Suprapubic skin (tissue), 4 donors: Measurements from ENCODE around the gene SYNE1. TPM values are rescaled to one million over a fixed set of nuclear protein-coding genes. Genes with fewer than 3 reads are reported as not detected.
A peak's percentile ranks its signal among the peaks of the same experiment; 100 is the strongest.

ENCODE experiments used
- DNase-seq, 2 donors: peaks; one replicate each; pipeline ENCODE4 v3.0.0-alpha.2; 2019; ENCODE audit warnings: low spot score in 2 of 2
- H3K27ac ChIP-seq: fragments of 200-600 bp; sonication (generic); one replicate; pipeline ENCODE4 v1.5.1; 2019
- H3K27me3 ChIP-seq: fragments of 200-600 bp; sonication (generic); one replicate; pipeline ENCODE4 v1.5.1; 2019
- H3K36me3 ChIP-seq: fragments of 200-600 bp; sonication (generic); one replicate; pipeline ENCODE4 v1.5.1; 2019
- H3K4me1 ChIP-seq: fragments of 200-600 bp; sonication (generic); one replicate; pipeline ENCODE4 v1.5.1; 2019
- H3K4me3 ChIP-seq: fragments of 200-600 bp; sonication (generic); one replicate; pipeline ENCODE4 v1.5.1; 2019; ENCODE audit warnings: mild to moderate bottlenecking
- H3K9me3 ChIP-seq: fragments of 200-600 bp; sonication (generic); one replicate; pipeline ENCODE4 v1.5.1; 2019
- EP300 ChIP-seq: sonication (generic); formaldehyde crosslinking; IDR thresholded peaks from one replicate; pipeline ENCODE4 v1.6.1; 2017; ENCODE audit warnings: antibody characterized with exemption
- POLR2A ChIP-seq, 2 donors: fragments of 450-650 bp; IDR thresholded peaks; one replicate each; pipeline ENCODE4 v1.6.1; 2017; ENCODE audit warnings: antibody characterized with exemption in 2 of 2, mild to moderate bottlenecking in 2 of 2, moderate library complexity in 2 of 2
- POLR2AphosphoS5 ChIP-seq, 3 donors: sonication (generic); formaldehyde crosslinking; IDR thresholded peaks; one replicate each; pipeline ENCODE4 v1.6.1; 2017; ENCODE audit warnings: antibody characterized with exemption in 3 of 3
- WGBS: methylation state at CpG from one replicate; pipeline ENCODE4 v1.1.5; 2018; 5-methylcytosine and 5-hydroxymethylcytosine counted together
- total RNA-seq, 4 donors: library from RNA; depleted of rRNA; stranded (reverse); fragments of >200 nt; gene quantifications; one replicate each; pipeline ENCODE4 v1.1.0, GENCODE V29; 2016
- TF ChIP-seq, protein P1 (sequence below), 2 donors: fragments of 200-600 bp in 1 of 2; fragments of 450-650 bp in 1 of 2; sonication (generic) in 1 of 2; IDR thresholded peaks; one replicate each; pipeline ENCODE4 v1.5.1; 2016 to 2019; ENCODE audit warnings: antibody characterized with exemption in 2 of 2, mild to moderate bottlenecking in 1 of 2, moderate library complexity in 1 of 2

The SYNE1 gene
- total RNA-seq, 4 donors from 2014 or later = 105 to 184 (median 132) TPM

DNA sequence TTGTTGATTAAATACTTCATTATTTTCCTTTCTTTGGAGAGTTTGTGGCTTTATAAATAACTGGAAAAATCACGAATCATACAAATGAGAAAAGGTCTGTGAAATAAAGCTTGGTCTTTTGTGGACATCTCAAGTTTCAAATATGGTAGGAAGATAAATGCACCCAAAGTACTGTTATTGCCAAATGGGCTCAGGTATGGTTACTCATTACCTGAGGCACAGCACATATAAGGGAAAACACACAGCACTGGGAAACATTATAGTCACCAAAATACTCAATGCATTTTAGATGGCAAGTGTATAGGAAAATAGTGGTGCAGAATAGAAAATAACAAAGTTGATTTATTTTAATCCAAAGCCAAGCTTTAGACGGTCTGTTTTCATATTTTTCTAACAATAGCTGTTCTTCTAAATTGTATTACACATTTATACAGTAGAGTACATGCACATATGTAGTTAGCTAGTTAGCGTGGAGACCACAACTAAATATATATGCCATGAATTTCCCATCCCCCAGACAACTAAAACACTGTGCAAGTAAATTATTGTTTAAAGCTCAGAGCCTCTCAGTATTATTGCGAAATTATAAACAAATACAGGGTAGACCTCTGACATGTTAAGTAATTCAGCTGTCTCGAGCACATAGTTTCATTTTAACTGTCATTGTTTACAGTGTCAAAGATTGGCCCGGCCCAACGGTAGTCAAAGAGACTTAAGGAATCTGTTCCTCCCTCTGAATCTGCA is 336.0 kb downstream of the SYNE1 start:
- TF ChIP-seq POLR2AphosphoS5 (IDR thresholded peaks at IDR 0.05) = no peak
- TF ChIP-seq, protein P1, sequence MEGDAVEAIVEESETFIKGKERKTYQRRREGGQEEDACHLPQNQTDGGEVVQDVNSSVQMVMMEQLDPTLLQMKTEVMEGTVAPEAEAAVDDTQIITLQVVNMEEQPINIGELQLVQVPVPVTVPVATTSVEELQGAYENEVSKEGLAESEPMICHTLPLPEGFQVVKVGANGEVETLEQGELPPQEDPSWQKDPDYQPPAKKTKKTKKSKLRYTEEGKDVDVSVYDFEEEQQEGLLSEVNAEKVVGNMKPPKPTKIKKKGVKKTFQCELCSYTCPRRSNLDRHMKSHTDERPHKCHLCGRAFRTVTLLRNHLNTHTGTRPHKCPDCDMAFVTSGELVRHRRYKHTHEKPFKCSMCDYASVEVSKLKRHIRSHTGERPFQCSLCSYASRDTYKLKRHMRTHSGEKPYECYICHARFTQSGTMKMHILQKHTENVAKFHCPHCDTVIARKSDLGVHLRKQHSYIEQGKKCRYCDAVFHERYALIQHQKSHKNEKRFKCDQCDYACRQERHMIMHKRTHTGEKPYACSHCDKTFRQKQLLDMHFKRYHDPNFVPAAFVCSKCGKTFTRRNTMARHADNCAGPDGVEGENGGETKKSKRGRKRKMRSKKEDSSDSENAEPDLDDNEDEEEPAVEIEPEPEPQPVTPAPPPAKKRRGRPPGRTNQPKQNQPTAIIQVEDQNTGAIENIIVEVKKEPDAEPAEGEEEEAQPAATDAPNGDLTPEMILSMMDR (IDR thresholded peaks at IDR 0.05) = no peak
- no peak for TF ChIP-seq POLR2A (IDR thresholded peaks at IDR 0.05)
- TF ChIP-seq EP300 = no peak
- 20% methylated on average over 7 of the region's 7 CpGs for WGBS
- peak overlapping the region; percentile 63 for H3K4me3 ChIP-seq
- H3K36me3 ChIP-seq = peaks cover 12% of the 10 kb centered on the region
- DNase-seq = no peak
- peak overlapping the region; percentile 76 for H3K27ac ChIP-seq
- H3K4me1 ChIP-seq = peaks cover 14% of the 10 kb centered on the region
- no peaks in the 10 kb centered on the region for H3K27me3 ChIP-seq
- no peaks in the 10 kb centered on the region for H3K9me3 ChIP-seq

DNA sequence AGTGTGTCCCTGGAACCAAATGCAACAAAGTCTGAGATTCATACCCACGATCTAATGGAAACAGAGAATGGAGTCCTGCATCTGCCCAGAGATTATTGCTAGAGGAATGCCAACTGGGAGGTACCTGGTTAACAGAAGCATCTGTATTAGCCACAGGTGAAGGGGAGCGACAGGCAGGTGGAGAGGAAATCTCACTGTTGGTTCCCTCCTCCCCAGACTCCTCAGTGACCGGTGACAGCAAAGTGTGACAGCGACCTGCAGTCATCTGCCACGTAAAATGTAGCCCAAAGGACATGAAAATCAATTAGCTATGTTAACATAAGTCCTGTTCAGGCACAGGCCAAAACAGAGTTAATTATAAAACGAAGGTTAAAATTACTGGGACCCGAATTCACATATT is 336.6 kb downstream of the SYNE1 start:
- H3K27me3 ChIP-seq = no peaks in the 10 kb centered on the region
- TF ChIP-seq, protein P1 (IDR thresholded peaks at IDR 0.05) = no peak
- TF ChIP-seq POLR2AphosphoS5 (IDR thresholded peaks at IDR 0.05) (no peak), EP300 (no peak), POLR2A (IDR thresholded peaks at IDR 0.05) (no peak)
- no peak for DNase-seq
- H3K36me3 ChIP-seq = peaks cover 8% of the 10 kb centered on the region
- no peaks in the 10 kb centered on the region for H3K9me3 ChIP-seq
- H3K4me3 ChIP-seq = no peak overlapping the region
- no peak overlapping the region for H3K27ac ChIP-seq
- WGBS = 84% methylated on average over 7 of the region's 7 CpGs
- peaks cover 14% of the 10 kb centered on the region for H3K4me1 ChIP-seq

DNA sequence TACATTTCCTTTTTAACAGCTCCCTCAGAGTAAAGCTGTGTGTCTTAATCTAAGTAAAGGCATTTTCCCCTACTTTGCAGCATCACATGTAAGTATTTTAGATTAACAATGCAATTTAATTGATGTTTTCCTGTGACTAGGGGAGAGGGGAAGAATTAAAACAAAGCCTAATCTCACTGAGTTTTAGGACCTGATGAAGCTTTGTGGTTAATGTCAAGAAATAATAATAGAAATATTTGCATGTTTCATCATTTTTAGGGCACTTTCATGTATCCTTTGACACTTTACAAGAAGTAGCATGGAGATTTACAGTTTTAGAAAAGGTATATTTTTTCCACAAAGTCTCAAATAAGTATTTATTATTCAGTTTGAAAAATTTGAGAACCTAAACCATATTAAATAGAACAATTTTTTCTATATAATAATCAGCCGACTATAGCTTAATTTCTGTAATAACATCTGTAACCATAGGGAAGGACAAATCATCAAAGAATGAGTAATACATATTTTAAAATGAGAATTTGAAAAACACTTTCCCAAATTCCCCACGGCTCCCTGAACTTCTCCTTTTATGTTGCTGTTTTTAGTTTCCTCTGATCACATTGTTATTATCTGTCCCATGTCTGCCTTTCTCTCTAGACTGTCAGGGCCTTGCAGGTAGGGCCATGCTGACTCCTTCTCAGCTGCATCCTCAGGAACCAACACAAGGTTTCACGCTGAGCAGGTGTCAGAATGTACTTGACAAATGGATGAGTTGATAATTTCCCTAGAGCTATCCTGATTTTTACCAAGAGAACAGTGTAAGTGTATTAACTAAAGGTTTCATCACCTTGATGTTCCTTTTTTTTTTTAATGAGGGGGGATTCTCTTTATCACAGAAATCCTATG is 338.1 kb downstream of the SYNE1 start:
- DNase-seq = no peak
- H3K27ac ChIP-seq = no peak overlapping the region
- 84% methylated on average over 3 of the region's 3 CpGs for WGBS

DNA sequence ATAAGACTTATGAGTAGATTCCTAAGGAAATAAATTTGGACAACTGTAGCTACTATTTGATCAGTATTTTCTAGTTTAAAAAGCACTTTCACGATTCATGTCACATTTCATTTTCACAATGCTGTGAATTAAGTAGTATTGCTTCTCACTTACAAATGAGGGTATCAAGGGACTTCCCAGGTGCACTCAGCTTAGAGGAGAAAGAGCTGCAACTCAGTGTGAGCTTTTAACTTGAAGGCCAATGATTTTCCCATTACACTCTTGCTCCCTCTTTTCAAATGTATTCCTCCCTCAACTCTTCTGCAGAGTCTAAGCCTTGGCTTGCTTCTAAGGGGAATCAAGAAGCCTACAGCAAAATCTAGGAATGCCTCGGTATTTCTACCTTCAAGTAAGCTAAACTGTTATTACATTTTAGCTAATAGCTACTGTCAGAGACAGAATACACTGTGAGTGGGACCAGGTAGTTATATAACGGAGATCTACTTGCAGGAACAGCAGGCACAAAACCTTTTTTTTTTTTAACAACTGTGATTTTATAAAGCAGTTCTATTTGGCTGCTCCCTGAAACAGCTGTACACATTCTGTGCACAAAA is 339.0 kb downstream of the SYNE1 start:
- H3K27ac ChIP-seq = no peak overlapping the region
- H3K36me3 ChIP-seq = peaks cover 9% of the 10 kb centered on the region
- no peak overlapping the region for H3K4me3 ChIP-seq
- H3K27me3 ChIP-seq = no peaks in the 10 kb centered on the region
- no peaks in the 10 kb centered on the region for H3K9me3 ChIP-seq
- DNase-seq = no peak
- TF ChIP-seq POLR2A (IDR thresholded peaks at IDR 0.05) = no peak
- TF ChIP-seq POLR2AphosphoS5 (IDR thresholded peaks at IDR 0.05) = no peak
- TF ChIP-seq, protein P1 (IDR thresholded peaks at IDR 0.05) = no peak
- no peak for TF ChIP-seq EP300
- peaks cover 14% of the 10 kb centered on the region for H3K4me1 ChIP-seq
- 89% methylated on average over 3 of the region's 3 CpGs for WGBS

More for the DNA sequence above, 338.1 kb downstream of the SYNE1 start:
- H3K4me1 ChIP-seq = peaks cover 14% of the 10 kb centered on the region
- no peaks in the 10 kb centered on the region for H3K36me3 ChIP-seq
- no peak overlapping the region for H3K4me3 ChIP-seq
- H3K9me3 ChIP-seq = no peaks in the 10 kb centered on the region
- TF ChIP-seq EP300 (no peak), POLR2AphosphoS5 (IDR thresholded peaks at IDR 0.05) (no peak), POLR2A (IDR thresholded peaks at IDR 0.05) (no peak)
- TF ChIP-seq, protein P1 (IDR thresholded peaks at IDR 0.05) = no peak
- no peaks in the 10 kb centered on the region for H3K27me3 ChIP-seq
